NCI-H2029 (cell line): Measurements from ENCODE around the gene TBX2.
"Not testable (repeated sequence)": the region's sequence is repeated elsewhere in the genome, so short reads cannot be mapped to it uniquely, and the experiment has no call there.

Experiments
- DNase-seq: peaks from one replicate; lab custom pipeline; 2025; lab: John Stamatoyannopoulos, UW

Gene TBX2

DNA sequence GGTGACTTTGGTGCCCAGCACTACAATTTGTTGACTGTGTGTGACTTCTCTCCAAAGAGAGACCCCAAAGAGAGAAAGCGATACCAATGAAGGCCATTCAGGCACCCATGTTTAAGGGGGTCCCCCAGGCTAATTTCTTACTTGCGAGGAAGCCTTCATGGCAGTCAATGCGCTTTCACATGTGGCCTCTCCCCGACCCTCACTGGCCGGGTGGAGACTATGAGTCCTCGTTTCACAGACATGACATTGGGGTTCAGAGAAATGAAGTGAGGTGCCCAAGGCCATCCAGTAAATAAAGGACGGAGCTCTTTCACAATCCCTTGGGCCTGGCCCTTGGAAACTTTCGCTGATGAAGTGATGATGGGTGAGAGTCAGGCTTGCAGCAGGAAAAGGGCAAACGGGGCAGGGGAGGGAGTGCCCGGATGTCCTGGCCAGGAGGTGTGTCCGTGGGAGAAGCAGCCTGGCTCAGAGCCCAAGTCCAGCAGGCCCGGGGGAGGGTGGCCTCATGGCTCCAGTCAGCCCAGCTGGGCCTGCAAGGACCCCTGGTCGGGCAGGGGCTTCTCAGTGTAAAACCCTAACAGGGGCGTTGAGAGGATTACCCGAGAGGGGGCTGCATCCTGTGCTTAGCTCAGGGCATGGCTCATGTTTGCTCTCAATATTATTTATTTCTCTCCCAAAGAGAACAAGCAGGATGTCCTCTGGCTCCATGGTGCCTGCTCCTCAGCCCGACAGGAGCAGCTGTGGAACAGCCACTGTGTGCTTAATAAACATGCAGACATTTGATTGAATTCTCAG lies 14.7 kb downstream of the TBX2 start:
- no peak for DNase-seq

DNA sequence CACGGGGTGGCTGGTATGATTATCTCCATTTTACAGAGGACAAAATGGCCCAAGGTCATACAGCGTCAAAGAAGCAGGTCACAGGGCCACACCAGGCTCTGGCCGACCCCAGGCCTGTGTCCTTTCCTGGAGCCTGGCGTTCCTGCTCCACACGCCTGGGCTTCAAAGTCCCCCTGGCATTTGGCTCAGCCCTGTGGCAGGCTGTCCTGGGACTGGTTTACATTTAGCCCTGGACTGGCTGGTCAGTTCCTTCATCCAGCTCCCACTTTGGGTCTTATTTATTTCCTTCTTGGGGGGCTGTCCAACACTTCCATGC lies 15.3 kb downstream of the TBX2 start:
- no peak for DNase-seq

DNA sequence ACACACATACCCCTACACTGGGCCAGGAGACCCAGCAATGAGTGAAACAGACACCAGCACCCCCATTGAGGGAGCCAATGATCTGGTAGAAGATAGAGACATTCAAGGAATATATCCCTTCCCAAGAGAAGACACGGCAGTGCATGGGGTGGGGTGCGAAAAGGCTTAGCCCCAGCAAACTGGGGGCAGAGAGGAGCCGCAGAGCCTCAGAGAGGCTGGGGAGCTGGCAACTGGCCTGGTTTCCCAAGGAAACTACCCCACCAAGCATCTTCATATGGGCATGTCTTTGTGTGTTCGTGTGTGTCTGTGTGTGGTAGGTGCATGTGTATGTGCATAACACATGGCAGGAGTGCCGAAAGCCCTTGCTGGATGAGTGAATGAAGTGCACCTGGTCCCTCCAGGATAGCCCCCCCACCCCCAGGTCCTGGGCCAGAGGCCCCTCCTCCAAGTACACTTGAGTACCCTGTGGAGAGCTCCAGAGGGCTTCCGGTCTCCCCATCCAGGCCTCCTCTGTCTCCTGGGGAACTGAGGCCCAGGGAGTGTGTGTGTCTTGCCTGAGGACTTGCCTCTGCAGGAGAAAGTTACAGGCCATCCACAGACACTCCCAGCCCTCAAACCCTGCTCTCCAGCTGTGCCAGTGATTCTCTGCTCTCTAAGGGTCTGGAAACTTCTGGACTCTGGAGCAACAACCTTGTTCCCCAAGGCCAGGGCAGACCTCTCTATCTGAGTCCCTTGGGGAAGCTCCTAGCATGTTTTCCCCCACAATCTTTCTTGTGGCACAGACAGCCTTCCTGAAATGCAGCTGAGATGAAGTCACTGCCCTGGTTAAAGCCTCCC lies 15.9 kb downstream of the TBX2 start:
- no peak for DNase-seq

DNA sequence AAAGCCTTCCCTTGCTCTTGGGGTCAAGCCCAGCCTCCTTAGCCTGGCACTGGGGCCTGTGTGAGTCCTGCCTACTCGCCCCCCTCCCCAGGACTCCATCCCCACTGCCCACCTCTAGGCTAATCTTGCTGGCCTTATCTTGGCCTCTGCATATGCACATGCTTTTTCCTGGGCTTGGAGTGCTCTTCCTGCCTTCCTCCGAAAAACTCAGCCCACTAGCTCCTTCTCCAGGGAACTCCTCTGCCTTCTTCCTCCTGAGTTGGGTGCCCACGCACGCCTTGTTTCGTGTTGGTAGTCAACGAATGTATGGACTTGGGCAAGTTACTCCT lies 16.5 kb downstream of the TBX2 start:
- DNase-seq, result no peak

DNA sequence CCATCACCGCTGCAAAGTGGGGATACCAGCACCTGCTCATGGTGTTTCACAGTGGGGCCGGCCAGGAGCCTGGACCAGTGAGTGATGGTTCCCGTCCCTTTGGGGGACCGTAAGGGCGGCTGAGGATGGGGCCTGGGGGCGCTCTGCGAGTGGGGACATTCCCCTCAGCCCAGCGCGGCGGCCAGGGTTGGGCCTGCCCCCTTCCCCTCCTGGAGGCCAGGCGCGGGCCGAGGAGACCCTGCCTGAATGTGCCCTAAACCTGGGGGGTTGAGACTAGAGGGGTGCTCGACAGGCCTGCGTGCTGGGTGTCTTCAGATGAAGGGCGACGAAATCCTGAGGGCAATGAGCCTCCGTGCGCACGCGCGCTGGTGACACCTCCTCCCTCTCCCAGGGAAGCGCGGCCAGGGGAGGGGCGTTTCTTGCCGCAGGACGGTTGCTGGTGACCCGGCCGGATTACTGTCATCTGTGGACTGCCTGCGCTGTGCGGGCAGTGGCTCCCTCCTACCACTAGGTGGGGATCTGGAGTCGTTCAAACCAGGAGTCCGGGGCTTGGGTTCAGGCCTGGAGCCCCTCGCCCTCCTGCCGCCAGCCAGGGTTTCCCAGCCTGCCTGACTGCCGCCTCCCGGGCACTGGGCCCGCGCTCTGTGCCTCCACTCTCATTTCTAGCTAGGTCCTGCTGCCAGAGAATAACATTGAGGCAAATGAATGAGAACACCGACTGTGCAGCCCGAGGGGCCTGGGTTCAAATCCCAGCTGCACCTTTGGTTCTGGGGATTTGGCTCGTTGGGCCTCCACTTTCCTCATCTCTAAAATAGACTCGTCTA lies 17.1 kb downstream of the TBX2 start:
- DNase-seq, result peak; percentile 47

DNA sequence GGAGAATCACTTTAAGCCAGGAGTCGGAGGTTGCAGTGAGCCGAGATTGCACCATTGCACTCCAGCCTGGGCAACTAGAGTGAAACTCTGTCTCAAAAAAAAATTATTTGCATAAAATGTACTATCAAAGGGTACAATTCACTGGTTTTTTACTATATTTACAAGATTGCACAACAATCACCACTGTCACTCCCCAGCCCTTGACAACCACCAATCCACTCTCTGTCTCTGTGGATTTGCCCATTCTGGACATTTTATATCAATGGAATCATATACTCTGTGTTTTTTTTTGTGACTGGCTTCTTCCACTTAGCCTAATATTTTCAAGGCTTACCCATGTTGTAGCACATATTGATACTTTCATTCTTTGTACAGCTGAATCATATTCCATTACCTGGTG lies 18.8 kb downstream of the TBX2 start:
- DNase-seq, result no peak

DNA sequence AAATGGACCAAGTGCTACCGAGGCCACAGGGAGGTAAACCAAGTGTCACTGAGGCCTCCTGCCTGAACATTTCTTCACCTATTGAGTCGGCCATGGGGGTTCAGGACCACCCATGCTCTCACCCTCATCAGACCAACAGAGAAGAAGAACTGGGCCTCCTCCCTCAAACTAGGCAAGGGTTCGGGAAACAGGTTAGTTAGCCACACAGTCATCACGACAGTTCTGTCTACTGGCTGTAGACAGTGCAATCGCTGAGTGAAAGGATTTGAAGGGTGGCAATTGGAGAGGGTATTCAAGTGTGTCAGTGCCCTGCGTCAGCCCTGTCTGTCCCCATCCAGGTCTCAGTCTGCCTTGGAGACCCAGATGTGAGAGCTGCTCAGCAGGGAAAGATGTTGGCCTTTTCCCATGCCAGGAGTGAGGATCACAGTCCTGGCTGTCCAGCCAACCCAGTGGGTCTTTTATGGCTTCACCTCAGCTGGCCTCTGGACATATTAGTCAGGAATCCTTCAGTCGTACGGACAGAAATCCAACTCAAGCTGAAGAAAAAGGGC lies 19.9 kb downstream of the TBX2 start:
- DNase-seq, result no peak

DNA sequence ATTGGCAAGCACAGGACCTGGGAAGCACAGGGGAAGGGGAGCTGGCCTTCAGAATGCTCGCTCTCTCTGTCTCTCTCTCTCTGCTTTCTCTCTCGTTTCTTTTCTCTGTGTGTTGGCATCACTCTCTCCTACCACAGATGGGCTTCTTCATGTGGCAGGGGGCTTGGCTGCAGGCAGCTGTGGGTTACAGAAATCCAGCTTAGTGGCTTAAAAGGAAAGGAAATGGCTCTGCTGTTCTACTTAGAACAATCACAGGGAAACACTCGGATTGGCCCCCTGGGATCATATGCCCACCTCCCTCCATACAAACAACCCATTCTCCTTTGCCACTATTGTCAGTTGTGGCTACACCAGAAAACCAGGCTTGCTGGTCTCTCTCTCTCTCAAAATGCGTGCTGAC lies 20.4 kb downstream of the TBX2 start:
- no peak for DNase-seq

DNA sequence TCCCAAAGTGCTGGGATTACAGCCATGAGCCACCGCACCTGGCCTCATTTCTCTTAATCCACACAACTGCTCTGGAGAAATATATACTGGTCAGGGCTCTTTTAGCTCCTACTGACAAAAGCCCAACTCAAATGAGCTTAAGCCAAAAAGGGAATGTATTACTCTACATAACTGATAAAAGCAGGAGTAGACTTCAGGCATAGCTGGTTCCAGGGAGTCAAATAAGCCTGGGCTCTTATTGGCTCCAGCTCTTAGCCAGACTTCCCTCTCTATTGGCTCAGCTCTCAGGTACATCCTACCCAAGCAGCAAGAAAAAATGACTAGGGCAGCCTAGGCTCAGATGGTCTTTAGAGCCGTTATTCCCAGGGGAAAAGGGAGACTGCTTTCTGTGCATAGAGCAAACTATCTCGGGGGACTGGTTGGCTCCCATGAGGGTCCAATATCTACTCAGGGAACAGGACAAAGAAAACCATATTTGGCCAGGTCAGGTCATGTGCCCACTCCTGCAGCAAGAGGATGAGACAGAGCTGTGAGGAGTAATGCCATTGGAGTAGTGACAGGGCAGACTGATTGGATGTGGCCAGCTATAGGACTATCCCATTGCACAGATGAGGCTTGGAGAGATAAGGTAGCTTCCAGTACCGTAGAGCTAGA lies 21.2 kb downstream of the TBX2 start:
- DNase-seq, result no peak

DNA sequence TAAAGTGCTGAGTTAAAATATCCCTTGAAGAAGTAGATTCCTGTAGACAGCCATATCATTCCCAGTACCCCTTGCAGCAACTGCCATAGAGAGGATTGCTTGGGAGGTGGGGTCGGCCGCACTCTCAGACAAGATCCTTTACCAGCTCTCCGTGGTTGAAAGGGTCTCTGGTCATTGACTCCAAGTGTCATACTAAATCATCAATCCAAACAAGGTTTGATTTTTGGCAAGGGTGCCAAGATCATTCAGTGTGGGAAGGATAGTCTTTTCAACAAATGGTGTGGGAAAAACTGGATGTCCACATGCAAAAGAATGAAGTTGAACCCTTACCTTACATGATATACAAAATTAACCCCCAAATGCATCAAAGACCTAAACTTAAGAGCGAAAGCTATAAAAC lies 21.8 kb downstream of the TBX2 start:
- DNase-seq, result no peak

DNA sequence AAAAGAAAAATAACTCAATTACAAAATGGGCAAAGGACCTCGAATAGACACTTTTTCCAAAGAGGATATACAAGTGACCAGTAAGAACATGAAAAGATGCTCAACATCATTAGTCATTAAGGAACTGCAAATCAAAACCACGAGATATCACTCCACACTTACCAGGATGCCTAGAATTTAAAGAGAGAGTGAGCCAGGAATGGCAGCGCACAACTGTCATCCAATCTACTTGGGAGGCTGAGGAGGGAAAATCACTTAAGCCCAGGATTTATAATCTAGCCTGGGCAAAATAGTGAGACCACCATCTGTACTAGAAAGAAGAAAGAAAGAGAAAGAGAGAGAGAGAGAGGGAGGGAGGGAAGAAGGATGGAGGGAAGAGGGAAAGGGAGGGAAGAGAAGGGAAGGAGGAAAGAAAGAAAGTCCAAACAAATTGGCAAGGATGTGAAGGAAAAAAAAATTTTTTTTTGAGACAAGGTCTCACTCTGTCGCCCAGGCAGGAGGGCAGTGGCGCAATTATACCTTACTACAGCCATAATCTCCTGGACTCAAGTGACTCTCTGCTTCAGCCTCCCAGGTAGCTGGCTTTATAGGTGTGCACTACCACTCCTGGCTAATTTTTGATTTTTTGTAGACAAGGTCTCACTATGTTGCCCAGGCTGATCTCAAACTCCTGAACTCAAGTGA lies 22.6 kb downstream of the TBX2 start:
- no peak for DNase-seq

DNA sequence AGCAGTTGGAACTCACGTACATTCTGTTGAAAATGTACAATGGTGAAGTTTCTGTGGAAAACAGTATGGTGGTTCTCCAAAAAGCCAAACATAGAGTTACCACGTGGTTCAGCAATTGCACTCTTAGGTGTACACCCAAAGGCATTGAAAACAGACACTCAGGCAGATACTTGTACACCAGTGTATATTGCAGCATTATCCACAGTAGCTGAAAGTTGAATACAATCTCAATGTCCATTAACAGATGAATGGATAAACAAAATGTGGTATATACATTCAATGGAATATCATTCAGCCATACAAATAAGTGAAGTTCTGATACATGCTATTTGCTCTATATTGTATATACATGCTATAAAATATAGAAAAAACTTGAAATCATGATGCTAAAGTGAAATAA lies 23.2 kb downstream of the TBX2 start:
- DNase-seq, result no peak

DNA sequence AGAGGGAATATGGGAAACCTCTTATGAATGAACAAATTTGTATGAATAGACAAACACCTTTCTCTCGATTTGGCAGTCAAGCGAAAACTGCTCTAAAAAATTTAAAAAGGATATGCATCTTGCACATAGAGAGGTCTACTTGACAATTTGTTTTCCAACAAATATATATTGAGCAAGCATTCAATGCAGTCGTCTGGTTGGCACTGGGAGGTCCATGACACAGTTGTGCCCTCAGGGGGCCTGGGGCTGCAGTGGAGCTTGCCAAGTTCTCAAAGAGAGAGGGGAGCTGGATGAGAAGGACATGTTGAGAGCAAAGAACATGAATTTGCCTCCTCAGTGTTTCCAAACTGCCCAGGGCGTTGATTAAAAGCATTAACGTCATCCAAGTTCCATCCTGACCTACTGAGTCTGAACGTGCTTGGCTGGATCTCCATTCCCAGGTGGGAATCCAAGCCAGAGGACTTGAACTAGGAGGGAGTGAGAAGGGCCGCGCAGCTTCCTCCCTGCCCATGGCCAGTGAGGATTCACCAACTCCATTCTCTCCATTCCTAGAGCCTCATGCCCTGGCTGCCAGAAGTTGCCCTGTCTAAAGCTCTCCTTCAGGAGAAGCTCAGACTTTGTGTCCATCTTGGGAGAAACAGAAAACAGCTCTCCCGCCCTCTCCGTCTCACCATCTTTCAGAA lies 24.5 kb downstream of the TBX2 start:
- no peak for DNase-seq

DNA sequence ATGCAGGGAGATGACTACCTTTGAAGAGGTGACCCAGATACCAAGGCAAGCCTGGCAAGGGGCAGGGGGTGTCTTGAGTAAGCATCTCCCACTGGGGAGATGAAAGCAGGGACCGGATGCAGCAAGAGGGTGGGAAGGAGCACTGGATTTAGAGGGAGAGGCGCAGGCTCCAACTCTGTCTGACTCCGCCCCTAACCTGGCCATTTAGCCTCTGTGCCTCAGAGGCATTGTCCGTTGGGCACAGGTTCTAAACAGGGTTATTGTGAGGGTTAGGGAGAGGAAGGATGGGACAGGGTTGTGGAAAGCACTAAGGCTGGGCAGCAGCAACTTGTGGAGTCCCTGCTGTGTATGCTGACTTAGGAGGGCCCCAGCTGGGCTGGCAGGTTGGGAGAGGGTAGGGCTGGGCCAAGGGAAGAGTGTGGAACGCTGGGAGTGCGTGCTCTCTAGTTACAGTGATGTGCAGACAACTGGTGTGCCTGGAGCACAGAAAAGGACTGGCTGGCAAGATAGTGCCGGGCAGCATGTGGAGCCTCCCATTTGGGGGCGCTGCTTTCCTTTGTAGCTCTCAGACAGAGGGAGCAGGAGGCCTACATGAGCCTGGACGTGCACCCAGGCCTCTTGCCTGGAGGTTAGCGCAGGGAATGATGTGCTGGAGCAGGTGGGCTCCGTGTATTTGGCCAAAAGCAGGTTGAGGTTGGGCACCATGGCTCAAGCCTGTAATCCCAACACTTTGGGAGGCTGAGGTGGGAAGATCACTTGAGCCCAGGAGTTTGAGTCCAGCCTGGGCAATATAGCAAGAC lies 26.2 kb downstream of the TBX2 start:
- no peak for DNase-seq

DNA sequence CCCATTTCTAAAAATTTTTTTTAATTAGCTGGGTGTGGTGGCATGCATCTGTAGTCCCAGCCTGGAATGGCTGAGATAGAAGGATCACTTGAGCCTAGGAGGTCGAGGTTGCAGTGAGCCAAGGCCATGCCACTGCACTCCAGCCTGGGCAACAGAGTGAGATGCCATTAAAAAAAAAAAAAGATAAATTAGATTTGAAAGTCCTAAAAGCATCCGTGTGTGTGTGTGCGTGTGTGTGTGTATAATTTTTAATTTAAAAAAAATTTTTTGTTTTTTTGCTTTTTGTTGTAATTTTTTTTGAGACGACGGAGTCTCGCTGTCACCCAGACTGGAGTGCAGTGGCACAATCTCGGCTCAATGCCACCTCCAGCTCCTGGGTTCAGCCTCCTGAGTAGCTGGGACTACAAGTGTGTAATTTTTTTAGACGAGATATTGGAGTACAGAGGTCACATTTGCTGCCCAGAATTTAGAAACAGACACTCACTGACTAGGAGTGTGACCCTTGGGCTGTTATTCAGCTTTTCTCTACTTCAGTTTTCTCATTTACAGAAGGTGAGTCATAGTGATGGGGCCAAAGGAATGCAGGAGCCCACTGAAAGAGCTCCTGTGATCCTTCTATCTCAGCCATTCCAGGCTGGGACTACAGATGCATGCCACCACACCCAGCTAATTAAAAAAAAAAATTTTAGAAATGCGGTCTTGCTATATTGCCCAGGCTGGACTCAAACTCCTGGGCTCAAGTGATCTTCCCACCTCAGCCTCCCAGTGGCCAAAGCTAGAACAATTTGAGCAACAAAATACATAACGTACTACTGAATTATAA lies 27.1 kb downstream of the TBX2 start:
- no peak for DNase-seq

DNA sequence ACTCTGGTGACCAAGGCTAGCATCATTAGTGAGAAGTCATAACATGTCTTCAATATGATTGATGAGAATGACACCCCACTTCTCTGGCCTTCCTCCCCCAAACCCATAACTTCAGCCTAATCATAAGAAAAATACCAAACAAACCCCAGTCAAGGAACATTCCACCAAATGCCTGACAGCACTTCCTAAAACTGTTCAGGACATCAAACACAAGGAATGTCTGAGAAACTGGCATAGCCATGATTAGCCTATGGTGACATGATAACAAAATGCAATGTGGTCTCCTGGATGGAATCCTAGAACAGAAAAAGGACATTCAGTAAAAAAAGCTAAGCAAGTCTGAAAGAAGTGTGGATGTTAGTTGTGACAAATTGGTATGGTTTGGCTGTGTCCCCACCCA lies 27.9 kb downstream of the TBX2 start:
- no peak for DNase-seq

DNA sequence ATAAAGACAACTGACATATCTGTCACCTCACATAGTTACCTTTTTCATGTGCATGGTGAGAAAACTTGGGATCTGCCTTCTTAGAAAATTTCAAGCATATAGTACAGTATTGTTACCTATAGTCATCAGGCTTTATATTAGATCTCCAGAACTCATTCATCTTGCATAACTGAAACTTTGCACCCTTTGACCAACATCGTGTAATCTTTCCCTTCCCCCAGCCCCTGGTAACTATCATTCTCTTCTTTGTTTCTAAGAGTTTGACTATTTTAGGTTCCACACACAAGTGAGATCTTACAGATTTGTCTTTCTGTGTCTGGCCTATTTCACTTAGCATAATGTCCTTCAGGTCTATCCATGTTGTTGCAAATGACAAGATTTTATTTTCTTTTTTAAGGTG lies 29.6 kb downstream of the TBX2 start:
- DNase-seq, result no peak

DNA sequence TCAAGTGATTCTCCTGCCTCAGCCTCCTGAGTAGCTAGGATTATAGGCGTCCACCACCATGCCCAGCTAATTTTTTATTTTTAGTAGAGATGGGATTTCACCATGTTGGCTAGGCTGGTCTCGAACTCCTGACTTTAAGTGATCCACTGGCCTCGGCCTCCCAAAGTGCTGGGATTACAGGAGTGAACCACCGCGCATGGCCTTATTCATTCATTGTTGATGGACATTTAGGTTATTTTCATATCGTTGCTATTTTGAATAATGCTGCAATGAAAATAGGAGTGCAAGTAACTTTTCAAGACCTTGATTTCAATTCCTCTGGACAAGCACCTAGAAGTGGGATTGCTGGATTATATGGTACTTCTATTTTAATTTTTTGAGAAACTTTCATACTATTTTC lies 30.2 kb downstream of the TBX2 start:
- DNase-seq, result not testable (repeated sequence)
